ENCODE data around the gene GPR183. TPM values are rescaled to one million over a fixed set of nuclear protein-coding genes. Genes with fewer than 3 reads are reported as not detected.

GPR183 gene
- total and polyA plus RNA-seq, 10 of the 15 experiments (the other 5 are each of a cell fraction or from before 2014, with no cell fraction given): 134 to 669 (median 225) TPM

DNA sequence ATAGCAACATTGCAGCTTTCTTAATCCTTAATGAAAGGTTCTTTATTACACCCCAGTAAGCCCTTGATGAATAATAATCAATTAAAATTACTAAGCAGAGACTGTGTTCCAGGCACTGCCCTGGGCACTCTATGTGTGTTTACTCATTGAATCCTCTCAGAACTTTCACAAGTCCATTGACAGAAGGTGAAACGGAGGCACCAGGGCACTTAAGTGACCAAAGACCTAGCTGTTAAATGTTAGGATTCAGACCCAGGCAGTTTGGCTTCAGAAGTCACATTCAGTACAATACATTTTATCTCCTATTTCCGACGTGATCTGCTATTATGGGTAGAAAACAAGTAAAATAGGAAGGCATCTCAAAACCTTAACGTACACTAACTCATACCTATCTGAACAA is 2.7 kb downstream of the GPR183 start:
- CTCF ChIA-PET: interaction anchor here (1.0 to 6.7 kb wide), 7 partner anchors 23 to 83 kb away, joined by 4 to 61 read pairs (median 9); no protein-coding TSS in a partner anchor
- H3K27me3 ChIP-seq (replicated peaks in 1 of 2; ENCODE audit: control insufficient read depth in 2 of 2, insufficient read depth in 2 of 2, low read length in 1 of 2): no peaks in the 10 kb centered on the region
- WGBS (ENCODE audit: insufficient coverage, insufficient replicate concordance, low lambda C conversion rate, missing lambda C conversion rate): 0% methylated on average over 4 of the region's 4 CpGs
- H3K79me2 ChIP-seq (ENCODE audit: control insufficient read depth, insufficient read depth, low read length): peaks cover 99% of the 10 kb centered on the region
- H3K36me3 ChIP-seq (ENCODE audit: control insufficient read depth in 2 of 2, insufficient read depth in 2 of 2, low read length in 1 of 2): peaks cover 0 to 14% of the 10 kb centered on the region in 2 experiments; a peak in 3 of 4 replicates
- BruUV-seq (replicated peaks): no TSS peak
- peak overlapping the region; percentile 98 for H3K4me3 ChIP-seq
- H3K4me1 ChIP-seq (ENCODE audit: control insufficient read depth, insufficient read depth, low read length): peaks cover 32% of the 10 kb centered on the region
- peak overlapping the region; percentile 83 for H3K9ac ChIP-seq (ENCODE audit: control insufficient read depth, insufficient read depth, low read length)
- in situ Hi-C loops (cut with MboI): no loop called here
- peak overlapping the region; percentile 93 for H3K27ac ChIP-seq (ENCODE audit: control insufficient read depth, insufficient read depth)
- FAIRE-seq: no peak
- no peaks in the 10 kb centered on the region; the same call in 1 of the 2 replicates for H4K20me1 ChIP-seq (ENCODE audit: control insufficient read depth, insufficient read depth)
- H2AFZ ChIP-seq (ENCODE audit: control insufficient read depth, low read depth, low read length): no peak overlapping the region
- TF ChIP-seq, protein P1, sequence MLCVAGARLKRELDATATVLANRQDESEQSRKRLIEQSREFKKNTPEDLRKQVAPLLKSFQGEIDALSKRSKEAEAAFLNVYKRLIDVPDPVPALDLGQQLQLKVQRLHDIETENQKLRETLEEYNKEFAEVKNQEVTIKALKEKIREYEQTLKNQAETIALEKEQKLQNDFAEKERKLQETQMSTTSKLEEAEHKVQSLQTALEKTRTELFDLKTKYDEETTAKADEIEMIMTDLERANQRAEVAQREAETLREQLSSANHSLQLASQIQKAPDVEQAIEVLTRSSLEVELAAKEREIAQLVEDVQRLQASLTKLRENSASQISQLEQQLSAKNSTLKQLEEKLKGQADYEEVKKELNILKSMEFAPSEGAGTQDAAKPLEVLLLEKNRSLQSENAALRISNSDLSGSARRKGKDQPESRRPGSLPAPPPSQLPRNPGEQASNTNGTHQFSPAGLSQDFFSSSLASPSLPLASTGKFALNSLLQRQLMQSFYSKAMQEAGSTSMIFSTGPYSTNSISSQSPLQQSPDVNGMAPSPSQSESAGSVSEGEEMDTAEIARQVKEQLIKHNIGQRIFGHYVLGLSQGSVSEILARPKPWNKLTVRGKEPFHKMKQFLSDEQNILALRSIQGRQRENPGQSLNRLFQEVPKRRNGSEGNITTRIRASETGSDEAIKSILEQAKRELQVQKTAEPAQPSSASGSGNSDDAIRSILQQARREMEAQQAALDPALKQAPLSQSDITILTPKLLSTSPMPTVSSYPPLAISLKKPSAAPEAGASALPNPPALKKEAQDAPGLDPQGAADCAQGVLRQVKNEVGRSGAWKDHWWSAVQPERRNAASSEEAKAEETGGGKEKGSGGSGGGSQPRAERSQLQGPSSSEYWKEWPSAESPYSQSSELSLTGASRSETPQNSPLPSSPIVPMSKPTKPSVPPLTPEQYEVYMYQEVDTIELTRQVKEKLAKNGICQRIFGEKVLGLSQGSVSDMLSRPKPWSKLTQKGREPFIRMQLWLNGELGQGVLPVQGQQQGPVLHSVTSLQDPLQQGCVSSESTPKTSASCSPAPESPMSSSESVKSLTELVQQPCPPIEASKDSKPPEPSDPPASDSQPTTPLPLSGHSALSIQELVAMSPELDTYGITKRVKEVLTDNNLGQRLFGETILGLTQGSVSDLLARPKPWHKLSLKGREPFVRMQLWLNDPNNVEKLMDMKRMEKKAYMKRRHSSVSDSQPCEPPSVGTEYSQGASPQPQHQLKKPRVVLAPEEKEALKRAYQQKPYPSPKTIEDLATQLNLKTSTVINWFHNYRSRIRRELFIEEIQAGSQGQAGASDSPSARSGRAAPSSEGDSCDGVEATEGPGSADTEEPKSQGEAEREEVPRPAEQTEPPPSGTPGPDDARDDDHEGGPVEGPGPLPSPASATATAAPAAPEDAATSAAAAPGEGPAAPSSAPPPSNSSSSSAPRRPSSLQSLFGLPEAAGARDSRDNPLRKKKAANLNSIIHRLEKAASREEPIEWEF (IDR thresholded peaks at IDR 0.05; ENCODE audit: insufficient replicate concordance, low read depth, low read length): peak; percentile 45
- TF ChIP-seq ASH2L (IDR thresholded peaks at IDR 0.05; ENCODE audit: borderline replicate concordance, low read depth) (no peak), NFIC (IDR thresholded peaks at IDR 0.05; ENCODE audit: low read depth, low read length) (peak; percentile 32; the same call in 1 of the 2 replicates), BACH1 (IDR thresholded peaks at IDR 0.05; ENCODE audit: borderline replicate concordance) (peak; percentile 16; the same call in 1 of the 2 replicates), PML (IDR thresholded peaks at IDR 0.05; ENCODE audit: low read length) (0 out of 2 replicates have a peak, but pooled peaks have one; percentile 19), BMI1 (IDR thresholded peaks at IDR 0.05; ENCODE audit: borderline replicate concordance) (0 out of 2 replicates have a peak, but pooled peaks have one; percentile 17)
- TF ChIP-seq, protein P2, sequence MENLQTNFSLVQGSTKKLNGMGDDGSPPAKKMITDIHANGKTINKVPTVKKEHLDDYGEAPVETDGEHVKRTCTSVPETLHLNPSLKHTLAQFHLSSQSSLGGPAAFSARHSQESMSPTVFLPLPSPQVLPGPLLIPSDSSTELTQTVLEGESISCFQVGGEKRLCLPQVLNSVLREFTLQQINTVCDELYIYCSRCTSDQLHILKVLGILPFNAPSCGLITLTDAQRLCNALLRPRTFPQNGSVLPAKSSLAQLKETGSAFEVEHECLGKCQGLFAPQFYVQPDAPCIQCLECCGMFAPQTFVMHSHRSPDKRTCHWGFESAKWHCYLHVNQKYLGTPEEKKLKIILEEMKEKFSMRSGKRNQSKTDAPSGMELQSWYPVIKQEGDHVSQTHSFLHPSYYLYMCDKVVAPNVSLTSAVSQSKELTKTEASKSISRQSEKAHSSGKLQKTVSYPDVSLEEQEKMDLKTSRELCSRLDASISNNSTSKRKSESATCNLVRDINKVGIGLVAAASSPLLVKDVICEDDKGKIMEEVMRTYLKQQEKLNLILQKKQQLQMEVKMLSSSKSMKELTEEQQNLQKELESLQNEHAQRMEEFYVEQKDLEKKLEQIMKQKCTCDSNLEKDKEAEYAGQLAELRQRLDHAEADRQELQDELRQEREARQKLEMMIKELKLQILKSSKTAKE (IDR thresholded peaks at IDR 0.05; ENCODE audit: low read depth, poor library complexity, severe bottlenecking): peak; percentile 18
- TF ChIP-seq, protein P3, sequence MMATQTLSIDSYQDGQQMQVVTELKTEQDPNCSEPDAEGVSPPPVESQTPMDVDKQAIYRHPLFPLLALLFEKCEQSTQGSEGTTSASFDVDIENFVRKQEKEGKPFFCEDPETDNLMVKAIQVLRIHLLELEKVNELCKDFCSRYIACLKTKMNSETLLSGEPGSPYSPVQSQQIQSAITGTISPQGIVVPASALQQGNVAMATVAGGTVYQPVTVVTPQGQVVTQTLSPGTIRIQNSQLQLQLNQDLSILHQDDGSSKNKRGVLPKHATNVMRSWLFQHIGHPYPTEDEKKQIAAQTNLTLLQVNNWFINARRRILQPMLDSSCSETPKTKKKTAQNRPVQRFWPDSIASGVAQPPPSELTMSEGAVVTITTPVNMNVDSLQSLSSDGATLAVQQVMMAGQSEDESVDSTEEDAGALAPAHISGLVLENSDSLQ (IDR thresholded peaks at IDR 0.05): no peak
- TF ChIP-seq, protein P4, sequence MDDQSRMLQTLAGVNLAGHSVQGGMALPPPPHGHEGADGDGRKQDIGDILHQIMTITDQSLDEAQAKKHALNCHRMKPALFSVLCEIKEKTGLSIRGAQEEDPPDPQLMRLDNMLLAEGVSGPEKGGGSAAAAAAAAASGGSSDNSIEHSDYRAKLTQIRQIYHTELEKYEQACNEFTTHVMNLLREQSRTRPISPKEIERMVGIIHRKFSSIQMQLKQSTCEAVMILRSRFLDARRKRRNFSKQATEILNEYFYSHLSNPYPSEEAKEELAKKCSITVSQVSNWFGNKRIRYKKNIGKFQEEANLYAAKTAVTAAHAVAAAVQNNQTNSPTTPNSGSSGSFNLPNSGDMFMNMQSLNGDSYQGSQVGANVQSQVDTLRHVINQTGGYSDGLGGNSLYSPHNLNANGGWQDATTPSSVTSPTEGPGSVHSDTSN (IDR thresholded peaks at IDR 0.05; ENCODE audit: insufficient replicate concordance, low read depth, low read length): no peak
- RAD21 ChIA-PET (ENCODE audit: unreplicated experiment): interaction anchor here (0.8 to 14.1 kb wide), 15 partner anchors 8 to 131 kb away, joined by 3 to 247 read pairs (median 16); no protein-coding TSS in a partner anchor
- intact Hi-C loops (cut with micrococcal nuclease; ENCODE audit: unreplicated experiment): loop anchor here (10.0 kb wide), 1 partner anchor 200 kb away; the partner anchor contains the start of gene TM9SF2
- SMC1A ChIA-PET (ENCODE audit: uncharacterized antibody, unreplicated experiment): interaction anchor here (1.1 to 13.7 kb wide), 15 partner anchors 10 to 131 kb away, joined by 3 to 264 read pairs (median 18); no protein-coding TSS in a partner anchor
- no peaks in the 10 kb centered on the region for H3K9me3 ChIP-seq (replicated peaks; ENCODE audit: control insufficient read depth, insufficient read depth, low read length)
- DNase-seq (ENCODE audit: low read depth, low spot score): no peak
- no peak for ATAC-seq
- POLR2A ChIA-PET: interaction anchor here (1.0 to 8.0 kb wide), 8 partner anchors 6 to 74 kb away, joined by 3 to 59 read pairs (median 4); no protein-coding TSS in a partner anchor
- H3K4me2 ChIP-seq (ENCODE audit: control insufficient read depth, insufficient read depth): peak overlapping the region; percentile 64

Measured in GM12878 (cell line).